A549 (cell line): ENCODE measurements around the gene TSPAN1.

ENCODE experiments used
- CBX2 ChIP-seq: fragments of 200-600 bp; sonication (generic); IDR thresholded peaks from 2 replicates; pipeline ENCODE4 v1.6.1; 2016; ENCODE audit warnings: low read depth, mild to moderate bottlenecking, borderline replicate concordance
- EHF ChIP-seq: fragments of 250-450 bp; sonication (Bioruptor Pico); IDR thresholded peaks from 2 replicates; pipeline ENCODE4 v1.5.0; 2020; ENCODE audit warnings: mild to moderate bottlenecking
- ESRRA ChIP-seq: fragments of 150-350 bp; IDR thresholded peaks from 2 replicates; pipeline ENCODE4 v1.6.1; 2014; ENCODE audit warnings: mild to moderate bottlenecking, low read length, borderline replicate concordance
- HEYL ChIP-seq: fragments of 250-450 bp; sonication (Bioruptor Pico); IDR thresholded peaks from 2 replicates; pipeline ENCODE4 v1.8.0; 2021; ENCODE audit warnings: mild to moderate bottlenecking, moderate library complexity
- HOXB13 ChIP-seq: fragments of 250-450 bp; sonication (Bioruptor Pico); IDR thresholded peaks from 2 replicates; pipeline ENCODE4 v1.5.0; 2020; ENCODE audit warnings: low read depth, mild to moderate bottlenecking, moderate library complexity
- MYC ChIP-seq: IDR thresholded peaks from 2 replicates; pipeline ENCODE4 v1.6.1; 2012; ENCODE audit warnings: mild to moderate bottlenecking, inconsistent platforms, low read length, improper control_type of control experiment, borderline replicate concordance
- POLR2A ChIP-seq: IDR thresholded peaks from 2 replicates; pipeline ENCODE4 v1.6.1; 2012; ENCODE audit warnings: mild to moderate bottlenecking, low read length
- RAD21 ChIP-seq, 2 experiments: fragments of >200 bp in 1 of 2; sonication (Bioruptor Twin) in 1 of 2; formaldehyde crosslinking in 1 of 2; IDR thresholded peaks in 1 of 2; conservative IDR thresholded peaks in 1 of 2; 2 replicates in 1 of 2; 3 replicates in 1 of 2; pipeline ENCODE4 v1.6.1; 2012 to 2018; ENCODE audit warnings: inconsistent platforms in 1 of 2
- ZFP36 ChIP-seq: fragments of 450-650 bp; IDR thresholded peaks from 2 replicates; pipeline ENCODE4 v1.6.1; 2014; ENCODE audit warnings: borderline replicate concordance; ENCODE audit not compliant: partially characterized antibody
- ZNF302 ChIP-seq: fragments of 250-450 bp; sonication (Bioruptor Pico); IDR thresholded peaks from 2 replicates; pipeline ENCODE4 v1.9.0; 2021; ENCODE audit warnings: inconsistent platforms, mild to moderate bottlenecking, moderate library complexity
- TF ChIP-seq, protein P1 (sequence below): fragments of >200 bp; sonication (Bioruptor Twin); formaldehyde crosslinking; IDR thresholded peaks from 3 replicates; pipeline ENCODE4 v1.5.1; 2016
- TF ChIP-seq, protein P2 (sequence below): fragments of 150-350 bp; IDR thresholded peaks from 2 replicates; pipeline ENCODE4 v1.6.1; 2014; ENCODE audit warnings: low read depth, mild to moderate bottlenecking, low read length
- TF ChIP-seq, protein P3 (sequence below): fragments of 450-650 bp; IDR thresholded peaks from 2 replicates; pipeline ENCODE4 v1.6.1; 2014; ENCODE audit warnings: antibody characterized with exemption

DNA sequence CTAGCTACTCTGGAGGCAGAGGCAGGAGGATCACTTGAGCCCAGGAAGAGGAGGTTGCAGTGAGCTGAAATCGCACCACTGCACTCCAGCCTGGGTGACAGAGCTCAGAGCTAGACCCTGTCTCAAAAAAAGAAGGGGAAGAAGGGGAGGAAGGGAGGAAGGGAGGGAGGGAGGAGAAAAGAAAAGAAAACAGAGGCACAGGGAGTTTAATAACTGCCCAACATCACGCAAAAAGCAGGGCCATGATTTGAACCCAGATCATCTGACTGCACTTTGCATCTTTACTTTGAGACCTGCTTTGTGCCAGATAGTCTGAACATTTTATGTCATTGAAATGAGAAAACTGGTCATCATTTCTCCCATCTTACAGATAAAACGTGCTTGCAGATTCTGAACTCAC lies 30.3 kb downstream of the TSPAN1 start:
- TF ChIP-seq, protein P1, sequence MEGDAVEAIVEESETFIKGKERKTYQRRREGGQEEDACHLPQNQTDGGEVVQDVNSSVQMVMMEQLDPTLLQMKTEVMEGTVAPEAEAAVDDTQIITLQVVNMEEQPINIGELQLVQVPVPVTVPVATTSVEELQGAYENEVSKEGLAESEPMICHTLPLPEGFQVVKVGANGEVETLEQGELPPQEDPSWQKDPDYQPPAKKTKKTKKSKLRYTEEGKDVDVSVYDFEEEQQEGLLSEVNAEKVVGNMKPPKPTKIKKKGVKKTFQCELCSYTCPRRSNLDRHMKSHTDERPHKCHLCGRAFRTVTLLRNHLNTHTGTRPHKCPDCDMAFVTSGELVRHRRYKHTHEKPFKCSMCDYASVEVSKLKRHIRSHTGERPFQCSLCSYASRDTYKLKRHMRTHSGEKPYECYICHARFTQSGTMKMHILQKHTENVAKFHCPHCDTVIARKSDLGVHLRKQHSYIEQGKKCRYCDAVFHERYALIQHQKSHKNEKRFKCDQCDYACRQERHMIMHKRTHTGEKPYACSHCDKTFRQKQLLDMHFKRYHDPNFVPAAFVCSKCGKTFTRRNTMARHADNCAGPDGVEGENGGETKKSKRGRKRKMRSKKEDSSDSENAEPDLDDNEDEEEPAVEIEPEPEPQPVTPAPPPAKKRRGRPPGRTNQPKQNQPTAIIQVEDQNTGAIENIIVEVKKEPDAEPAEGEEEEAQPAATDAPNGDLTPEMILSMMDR = no peak
- TF ChIP-seq, protein P2, sequence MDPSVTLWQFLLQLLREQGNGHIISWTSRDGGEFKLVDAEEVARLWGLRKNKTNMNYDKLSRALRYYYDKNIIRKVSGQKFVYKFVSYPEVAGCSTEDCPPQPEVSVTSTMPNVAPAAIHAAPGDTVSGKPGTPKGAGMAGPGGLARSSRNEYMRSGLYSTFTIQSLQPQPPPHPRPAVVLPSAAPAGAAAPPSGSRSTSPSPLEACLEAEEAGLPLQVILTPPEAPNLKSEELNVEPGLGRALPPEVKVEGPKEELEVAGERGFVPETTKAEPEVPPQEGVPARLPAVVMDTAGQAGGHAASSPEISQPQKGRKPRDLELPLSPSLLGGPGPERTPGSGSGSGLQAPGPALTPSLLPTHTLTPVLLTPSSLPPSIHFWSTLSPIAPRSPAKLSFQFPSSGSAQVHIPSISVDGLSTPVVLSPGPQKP = no peak
- TF ChIP-seq CBX2 = no peak
- TF ChIP-seq ESRRA = no peak
- TF ChIP-seq RAD21 (conservative IDR thresholded peaks at IDR 0.05 in 1 of 2, IDR thresholded peaks at IDR 0.05 in 1 of 2) = no peak
- TF ChIP-seq ZNF302 = no peak
- no peak for TF ChIP-seq HOXB13 (CRISPR knock-in tag)
- TF ChIP-seq, protein P3, sequence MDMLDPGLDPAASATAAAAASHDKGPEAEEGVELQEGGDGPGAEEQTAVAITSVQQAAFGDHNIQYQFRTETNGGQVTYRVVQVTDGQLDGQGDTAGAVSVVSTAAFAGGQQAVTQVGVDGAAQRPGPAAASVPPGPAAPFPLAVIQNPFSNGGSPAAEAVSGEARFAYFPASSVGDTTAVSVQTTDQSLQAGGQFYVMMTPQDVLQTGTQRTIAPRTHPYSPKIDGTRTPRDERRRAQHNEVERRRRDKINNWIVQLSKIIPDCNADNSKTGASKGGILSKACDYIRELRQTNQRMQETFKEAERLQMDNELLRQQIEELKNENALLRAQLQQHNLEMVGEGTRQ = no peak
- no peak for TF ChIP-seq ZFP36
- no peak for TF ChIP-seq MYC
- no peak for TF ChIP-seq POLR2A
- no peak for TF ChIP-seq EHF (CRISPR knock-in tag)
- no peak for TF ChIP-seq HEYL
